GM10248 (cell line): ENCODE results near the gene VRK3.
"Not testable (repeated sequence)": the region's sequence is repeated elsewhere in the genome, so short reads cannot be mapped to it uniquely, and the experiment has no call there.

Source experiments
- CTCF ChIA-PET: fragments of 300-600 bp; sonication (Branson Sonifier 250); formaldehyde crosslinking; extraction: SDS; loops from one replicate; lab custom pipeline; 2021; ENCODE audit warnings: antibody characterized with exemption; lab: Yijun Ruan, JAX
- POLR2A ChIA-PET: fragments of 350-650 bp; sonication (Branson Sonifier 250); formaldehyde crosslinking; extraction: SDS; loops from one replicate; lab custom pipeline; 2020; ENCODE audit warnings: antibody characterized with exemption; lab: Yijun Ruan, JAX
- DNase-seq: peaks from one replicate; pipeline ENCODE4 v3.0.0; 2012; ENCODE audit errors: extremely low spot score
- CTCF ChIP-seq: IDR thresholded peaks from 2 replicates; pipeline ENCODE4 v1.5.1; 2012; ENCODE audit warnings: mild to moderate bottlenecking, low read depth; ENCODE audit errors: extremely low read depth, missing control alignments, control extremely low read depth

Gene VRK3

GRCh38 chr19:50025022-50025793 lies at the start of gene VRK3:
Gene VRK3 (minus strand): TSS chr19:50025372. CDS start chr19:50016162, 9,210 bp downstream.
- peak; percentile 8 for TF ChIP-seq CTCF
- ChIA-PET POLR2A (interaction anchor here (0.6 kb wide), 1 partner anchor 88 kb away, joined by 3 read pairs; no protein-coding TSS in a partner anchor), CTCF (interaction anchor here (0.9 to 1.1 kb wide), 2 partner anchors 23 to 112 kb away, joined by 3 read pairs; no protein-coding TSS in a partner anchor)
- DNase-seq = peak; percentile 97

GRCh38 chr19:50068382-50068781 lies 43.2 kb upstream of the VRK3 start:
- CTCF ChIA-PET, DNase-seq, POLR2A ChIA-PET: not testable (repeated sequence)

- POLR2A ChIA-PET = no interaction called here
- CTCF ChIA-PET = no interaction called here
- TF ChIP-seq CTCF = no peak
- no peak for DNase-seq
Observed at GRCh38 chr19:50067575-50067974, 42.4 kb upstream of the VRK3 start.

- POLR2A ChIA-PET = no interaction called here
- no peak for DNase-seq
- CTCF ChIA-PET = no interaction called here
- no peak for TF ChIP-seq CTCF
Observed at GRCh38 chr19:50065938-50066337, 40.8 kb upstream of the VRK3 start.

- POLR2A ChIA-PET = no interaction called here
- no peak for TF ChIP-seq CTCF
- CTCF ChIA-PET = no interaction called here
- DNase-seq = no peak
Observed at GRCh38 chr19:50061650-50062049, 36.5 kb upstream of the VRK3 start.

GRCh38 chr19:50060107-50060506 lies 34.9 kb upstream of the VRK3 start:
- no peak for TF ChIP-seq CTCF
- no peak for DNase-seq
- POLR2A ChIA-PET = interaction anchor here (0.7 kb wide), 1 partner anchor 905 kb away, joined by 3 read pairs; no protein-coding TSS in a partner anchor
- CTCF ChIA-PET = interaction anchor here (1.0 to 1.5 kb wide), 2 partner anchors 10 to 13 kb away, joined by 3 to 5 read pairs; no protein-coding TSS in a partner anchor

- TF ChIP-seq CTCF = no peak
Observed at GRCh38 chr19:50059045-50059444, 33.9 kb upstream of the VRK3 start.

More at GRCh38 chr19:50059045-50059444, 33.9 kb upstream of the VRK3 start:
- DNase-seq = no peak
- ChIA-PET CTCF (no interaction called here), POLR2A (no interaction called here)
